D721Med (cell line): ENCODE results near the gene DIP2C.
"Not testable (repeated sequence)": the region's sequence is repeated elsewhere in the genome, so short reads cannot be mapped to it uniquely, and the experiment has no call there.

Experiments used
- DNase-seq: peaks from one replicate; pipeline ENCODE4 v3.0.0; 2011; ENCODE audit warnings: low spot score; ENCODE audit not compliant: insufficient read length
- FAIRE-seq: peaks from 2 replicates; lab custom pipeline; 2011; peaks lifted over from hg19 to GRCh38; lab: Jason Lieb, UNC
- TF ChIP-seq, protein P1 (sequence below): IDR thresholded peaks from 2 replicates; pipeline ENCODE4 v1.5.1; 2012; ENCODE audit warnings: mild to moderate bottlenecking, control low read depth; ENCODE audit not compliant: insufficient read depth; ENCODE audit errors: missing control alignments

Gene DIP2C

GRCh38 chr10:436013-436697 lies 253.3 kb downstream of the DIP2C start:
- no peak for DNase-seq
- TF ChIP-seq, protein P1, sequence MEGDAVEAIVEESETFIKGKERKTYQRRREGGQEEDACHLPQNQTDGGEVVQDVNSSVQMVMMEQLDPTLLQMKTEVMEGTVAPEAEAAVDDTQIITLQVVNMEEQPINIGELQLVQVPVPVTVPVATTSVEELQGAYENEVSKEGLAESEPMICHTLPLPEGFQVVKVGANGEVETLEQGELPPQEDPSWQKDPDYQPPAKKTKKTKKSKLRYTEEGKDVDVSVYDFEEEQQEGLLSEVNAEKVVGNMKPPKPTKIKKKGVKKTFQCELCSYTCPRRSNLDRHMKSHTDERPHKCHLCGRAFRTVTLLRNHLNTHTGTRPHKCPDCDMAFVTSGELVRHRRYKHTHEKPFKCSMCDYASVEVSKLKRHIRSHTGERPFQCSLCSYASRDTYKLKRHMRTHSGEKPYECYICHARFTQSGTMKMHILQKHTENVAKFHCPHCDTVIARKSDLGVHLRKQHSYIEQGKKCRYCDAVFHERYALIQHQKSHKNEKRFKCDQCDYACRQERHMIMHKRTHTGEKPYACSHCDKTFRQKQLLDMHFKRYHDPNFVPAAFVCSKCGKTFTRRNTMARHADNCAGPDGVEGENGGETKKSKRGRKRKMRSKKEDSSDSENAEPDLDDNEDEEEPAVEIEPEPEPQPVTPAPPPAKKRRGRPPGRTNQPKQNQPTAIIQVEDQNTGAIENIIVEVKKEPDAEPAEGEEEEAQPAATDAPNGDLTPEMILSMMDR = no peak
- FAIRE-seq = no peak

- FAIRE-seq (no peak), DNase-seq (no peak)
- TF ChIP-seq, protein P1 = no peak
These were observed 254.1 kb downstream of the DIP2C start for GRCh38 chr10:435397-435796.

DNA sequence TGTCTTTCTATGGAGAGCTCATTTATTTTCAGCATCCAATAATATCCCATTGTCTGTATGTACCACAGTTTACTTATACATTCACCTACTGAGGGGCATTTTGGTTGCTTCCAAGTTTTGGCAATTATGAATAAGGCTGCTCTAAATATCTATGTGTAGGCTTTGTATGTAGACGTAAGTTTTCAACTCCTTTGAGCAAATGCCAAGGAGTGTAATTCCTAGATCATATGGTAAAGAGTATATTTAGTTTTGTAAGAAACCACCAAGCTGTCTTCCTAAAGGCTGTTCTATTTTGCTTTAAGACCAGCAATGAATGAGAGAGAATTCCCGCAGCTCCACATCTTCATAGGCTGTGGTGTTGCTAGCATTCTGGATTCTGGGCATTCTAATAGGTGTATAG lies 259.8 kb downstream of the DIP2C start:
- DNase-seq = no peak
- TF ChIP-seq, protein P1 = no peak
- no peak for FAIRE-seq

GRCh38 chr10:427761-428519 lies 261.5 kb downstream of the DIP2C start:
- DNase-seq = no peak
- TF ChIP-seq, protein P1 = no peak
- no peak for FAIRE-seq

DNA sequence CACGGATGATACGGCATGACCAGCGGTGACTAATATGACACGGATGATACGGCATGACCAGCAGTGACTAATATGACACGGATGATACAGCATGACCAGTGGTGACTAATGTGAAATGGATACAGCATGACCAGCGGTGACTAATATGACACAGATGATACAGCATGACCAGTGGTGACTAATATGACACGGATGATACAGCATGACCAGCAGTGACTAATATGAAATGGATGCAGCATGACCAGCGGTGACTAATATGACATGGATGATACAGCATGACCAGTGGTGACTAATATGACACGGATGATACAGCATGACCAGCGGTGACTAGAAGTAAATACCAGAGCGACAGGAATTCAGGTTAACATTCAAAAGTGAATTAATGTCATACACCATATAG lies 264.1 kb downstream of the DIP2C start:
- not testable (repeated sequence) for DNase-seq, FAIRE-seq

GRCh38 chr10:424724-425123 lies 264.7 kb downstream of the DIP2C start:
- not testable (repeated sequence) for DNase-seq, FAIRE-seq

DNA sequence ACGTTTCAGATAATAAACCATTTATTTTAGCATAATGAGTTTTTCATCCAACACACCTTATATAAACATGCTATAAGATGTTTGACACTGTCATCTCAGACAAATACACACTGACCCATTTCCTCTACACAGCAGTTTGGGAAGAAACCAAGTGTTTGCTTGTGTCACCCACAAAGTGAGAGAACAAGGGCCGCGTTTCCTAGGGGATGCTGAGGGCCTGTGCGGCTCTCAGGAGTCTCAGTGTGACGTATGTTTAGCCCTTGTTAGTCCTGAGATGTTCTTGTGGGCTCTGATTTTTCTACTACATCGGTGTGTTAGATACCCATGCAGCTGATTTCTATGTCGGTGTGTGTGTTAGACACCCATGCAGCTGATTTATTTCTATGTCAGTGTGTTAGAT lies 266.3 kb downstream of the DIP2C start:
- FAIRE-seq (no peak), DNase-seq (no peak)
- TF ChIP-seq, protein P1 = no peak

- DNase-seq (no peak), FAIRE-seq (no peak)
- TF ChIP-seq, protein P1 = no peak
These were observed 266.8 kb downstream of the DIP2C start for GRCh38 chr10:422675-423074.
